ENCODE results near the gene ZFPM1.
A peak's percentile ranks its signal among the peaks of the same experiment; 100 is the strongest.

Gene ZFPM1

DNA sequence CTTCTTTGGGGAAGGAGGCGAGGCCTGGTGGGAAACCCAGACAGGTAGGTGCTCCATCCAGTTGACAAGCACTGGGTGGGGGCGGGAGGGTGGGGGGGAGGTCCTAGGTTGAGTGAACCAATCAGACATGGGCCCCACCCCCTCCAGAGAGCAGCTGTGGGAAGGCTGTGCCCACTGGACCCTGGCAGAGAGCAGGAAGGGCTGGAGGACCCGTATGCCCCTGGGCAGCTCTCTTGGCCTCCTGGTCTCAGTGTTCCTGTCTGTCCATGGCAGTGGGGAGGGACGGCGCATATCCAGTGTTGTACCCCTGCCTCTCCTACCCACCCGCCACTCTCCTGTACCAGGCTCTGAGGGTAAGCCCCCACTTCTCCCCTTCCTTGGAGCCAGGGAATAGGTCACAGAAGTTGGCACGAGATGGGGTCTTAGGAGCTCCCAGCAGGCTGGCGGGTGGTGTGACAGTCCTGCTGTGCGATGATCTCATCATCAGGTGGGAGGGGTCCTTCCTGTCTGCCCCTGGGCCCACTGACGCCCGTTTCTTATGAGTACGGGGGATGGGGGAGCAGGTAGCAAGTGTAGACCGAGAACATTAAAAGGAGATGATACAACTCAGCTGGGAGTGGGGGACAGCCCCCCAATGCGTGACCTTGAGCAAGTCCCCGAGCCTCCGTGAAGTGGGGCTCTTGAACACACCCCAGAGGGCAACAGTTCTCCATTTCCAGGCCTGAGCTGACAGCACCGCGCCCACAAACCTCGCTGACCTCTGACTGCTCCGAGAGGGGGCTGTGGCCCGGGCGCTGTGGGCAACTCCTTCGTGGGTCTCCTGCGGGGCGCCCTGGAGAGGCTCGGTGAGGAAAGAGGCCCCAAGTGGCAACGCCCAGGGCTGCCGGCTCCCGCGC lies 1.2 kb upstream of the ZFPM1 start:
- no peak for DNase-seq (ENCODE audit: low spot score)

GRCh38 chr16:88452482-88453216 lies 431 bp upstream of the ZFPM1 start:
- DNase-seq (ENCODE audit: low spot score) = peak; percentile 96

DNA sequence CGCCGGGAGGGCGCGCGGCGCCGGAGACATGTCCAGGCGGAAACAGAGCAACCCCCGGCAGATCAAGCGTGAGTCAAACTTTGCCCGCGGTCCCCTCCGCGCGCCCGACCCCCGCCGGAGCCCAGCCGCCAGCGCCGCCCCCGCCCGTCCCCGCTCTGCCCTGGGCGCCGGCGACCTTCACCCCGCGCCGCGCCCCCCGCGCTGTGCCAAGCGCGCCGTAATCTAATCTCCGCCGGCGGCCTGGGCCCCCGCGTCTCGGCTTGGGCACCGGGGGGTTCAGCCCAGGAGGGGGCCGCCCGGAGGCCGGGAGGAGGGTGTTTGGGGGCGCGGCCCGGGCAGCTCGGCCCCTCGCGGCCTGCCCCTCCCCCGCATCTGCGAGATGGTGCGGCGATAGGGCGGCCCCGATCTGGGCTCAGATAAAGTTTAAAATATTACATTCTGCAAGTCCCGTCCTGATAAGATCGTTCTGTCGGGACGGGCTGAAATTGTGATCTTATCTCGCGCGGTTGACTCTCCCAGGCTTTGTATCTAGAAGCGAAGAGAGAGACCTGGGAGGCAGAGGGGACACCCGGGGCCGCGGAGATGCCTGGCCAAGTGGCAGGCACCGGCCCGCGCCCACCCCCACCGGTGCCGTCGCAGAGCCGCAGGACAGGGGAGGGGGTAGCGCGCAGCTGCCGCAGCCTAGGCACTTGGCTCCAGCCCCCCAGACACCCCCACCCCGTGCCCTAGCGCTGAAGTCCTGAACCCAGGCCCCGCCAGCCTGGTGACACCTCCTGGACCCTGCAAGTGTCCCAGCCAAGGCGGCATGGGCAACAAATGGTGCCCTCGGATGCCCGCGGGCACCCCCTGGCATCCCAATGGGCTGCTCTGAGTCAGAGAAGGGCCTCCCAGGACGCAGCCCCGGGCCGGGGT lies 787 bp downstream of the ZFPM1 start:
- peak; percentile 4 for DNase-seq (ENCODE audit: low spot score)

GRCh38 chr16:88454523-88454947 lies 1.5 kb downstream of the ZFPM1 start:
- peak; percentile 6 for DNase-seq (ENCODE audit: low spot score)

GRCh38 chr16:88455610-88456355 lies 2.7 kb downstream of the ZFPM1 start:
- peak; percentile 25 for DNase-seq (ENCODE audit: low spot score)

DNA sequence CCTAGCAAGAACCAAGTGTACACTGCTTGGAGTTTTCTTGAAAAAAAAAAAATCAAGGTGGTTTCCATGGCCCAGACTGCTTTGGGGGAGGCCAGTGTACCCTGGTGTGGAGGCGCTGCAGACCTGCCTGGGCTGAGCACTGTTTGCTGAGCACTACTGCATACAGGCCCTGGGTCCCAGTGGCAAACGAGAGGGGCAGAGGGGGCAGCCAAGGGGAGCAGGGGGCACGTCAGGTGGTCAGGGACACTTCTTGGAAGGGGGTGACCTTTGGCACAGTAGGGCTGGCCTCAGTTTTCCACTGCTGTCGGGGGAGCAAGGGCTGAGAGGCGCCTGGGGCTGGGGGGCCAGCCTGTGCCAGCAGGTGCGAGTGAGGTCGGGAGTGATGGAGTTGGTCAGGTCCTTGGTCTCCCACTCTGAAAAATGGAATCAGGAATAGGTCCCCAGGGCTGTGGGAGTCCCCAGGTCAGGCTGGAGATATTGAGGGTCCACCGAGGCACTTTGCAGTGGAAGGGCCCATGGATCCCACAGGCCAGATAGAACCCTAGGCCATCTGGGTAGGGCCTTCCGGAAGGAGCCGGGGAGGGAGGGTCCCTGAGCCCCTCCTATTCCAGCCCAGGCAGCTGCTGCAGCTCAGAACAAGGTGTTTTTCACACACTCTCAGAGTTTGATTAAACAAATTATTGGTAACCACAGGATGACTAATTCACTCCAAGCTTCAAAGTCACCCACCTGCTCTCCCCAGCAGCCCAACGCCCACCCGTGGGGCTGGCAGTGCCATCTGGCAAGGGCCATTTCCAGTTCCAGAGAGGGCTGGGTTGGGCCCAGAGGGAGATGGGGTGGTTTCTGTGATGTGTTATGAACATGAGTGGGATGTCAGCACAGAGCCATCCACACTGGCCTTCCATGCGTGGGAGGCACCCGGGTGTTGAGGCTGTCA lies 3.5 kb downstream of the ZFPM1 start:
- no peak for DNase-seq (ENCODE audit: low spot score)

DNA sequence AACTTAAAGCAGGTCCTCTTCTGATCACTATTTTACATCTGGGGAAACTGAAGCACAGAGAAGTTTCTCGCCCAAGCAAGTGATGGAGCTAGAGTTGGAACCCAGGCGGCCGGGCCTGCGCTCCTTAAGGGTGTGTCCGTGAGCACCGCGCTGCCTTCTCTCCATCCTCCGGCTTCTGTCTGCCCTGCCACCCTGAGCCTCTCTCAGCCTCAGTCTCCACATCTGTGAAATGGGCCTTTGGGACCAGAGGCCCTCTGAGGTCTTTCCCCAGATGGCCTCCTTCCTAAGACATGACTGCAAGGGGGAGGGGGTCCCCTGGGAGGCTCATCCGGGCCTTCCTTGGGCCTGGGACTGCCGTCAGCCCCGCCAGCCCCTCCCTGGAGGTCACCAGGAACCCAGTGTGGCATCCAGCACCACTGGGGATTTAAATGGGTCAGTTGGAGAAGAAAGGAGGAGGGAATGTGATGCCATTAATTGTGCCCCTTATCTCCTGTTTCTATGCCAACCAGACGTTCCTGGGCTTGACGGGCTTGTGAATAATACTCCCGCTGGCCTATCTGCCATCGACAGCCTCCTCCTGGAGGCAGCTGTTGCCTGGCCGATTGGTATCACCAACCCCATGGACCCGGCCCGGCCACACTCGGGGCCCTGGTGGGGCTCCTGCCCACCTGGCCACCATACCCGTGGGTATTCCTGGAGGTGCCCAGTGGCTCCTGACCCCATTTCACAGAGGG lies 5.1 kb downstream of the ZFPM1 start:
- no peak for DNase-seq (ENCODE audit: low spot score)

DNA sequence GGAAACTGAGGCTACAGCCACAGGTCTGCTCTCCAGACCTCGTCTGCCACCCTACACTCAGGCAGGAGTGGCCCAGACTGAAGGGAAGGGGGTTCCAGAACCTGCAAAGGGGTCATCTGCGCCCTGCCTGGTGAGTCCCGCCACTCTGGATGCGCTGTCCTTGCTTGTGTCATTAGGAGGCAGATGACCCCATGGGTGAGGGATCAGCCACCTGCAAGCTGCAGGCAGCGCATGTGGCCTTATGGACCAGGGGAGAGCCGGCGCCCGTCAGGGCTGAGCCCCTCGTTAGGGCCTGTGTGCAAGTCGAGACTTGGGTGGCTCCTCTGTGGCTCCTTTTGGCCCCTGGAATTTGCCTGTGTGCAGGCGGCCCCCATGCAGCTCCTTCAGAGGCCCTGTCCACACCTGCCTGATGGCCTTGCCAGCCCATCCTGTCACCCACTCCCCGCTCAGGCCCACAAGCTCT lies 5.7 kb downstream of the ZFPM1 start:
- no peak for DNase-seq (ENCODE audit: low spot score)

DNA sequence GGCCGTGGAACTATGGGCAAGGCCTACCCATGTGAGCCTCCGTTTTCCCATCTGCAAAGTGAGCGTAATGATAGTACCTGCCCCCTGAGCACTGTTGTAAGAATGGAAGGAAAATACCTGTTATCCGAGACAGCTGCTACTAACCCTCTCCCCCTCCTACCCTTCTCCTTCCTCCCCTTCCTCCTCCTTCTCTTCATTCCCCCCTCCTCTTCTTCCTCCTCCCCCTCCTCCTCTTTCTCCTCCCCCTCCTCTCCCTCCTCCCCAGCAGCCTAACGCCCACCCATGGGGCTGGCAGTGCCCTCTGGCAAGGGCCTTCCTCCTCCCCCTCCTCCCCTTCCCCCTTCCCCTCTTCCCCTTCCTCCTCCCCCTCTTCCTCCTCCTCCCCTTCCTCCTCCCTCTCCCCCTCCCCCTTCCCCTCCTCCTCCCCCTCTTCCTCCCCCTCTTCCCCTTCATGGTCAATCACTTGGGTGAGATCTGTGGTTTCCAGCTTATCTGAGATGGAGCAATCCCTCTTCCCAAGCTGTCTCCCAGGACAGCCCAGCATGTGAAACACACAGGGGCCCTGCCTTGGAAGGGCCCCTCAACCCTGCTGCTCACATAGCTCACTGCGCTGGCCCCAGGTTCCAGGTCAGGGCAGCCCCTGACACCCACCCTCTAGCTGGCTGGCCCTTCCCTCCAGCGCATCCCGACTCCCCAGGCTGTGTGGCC lies 6.4 kb downstream of the ZFPM1 start:
- no peak for DNase-seq (ENCODE audit: low spot score)

DNA sequence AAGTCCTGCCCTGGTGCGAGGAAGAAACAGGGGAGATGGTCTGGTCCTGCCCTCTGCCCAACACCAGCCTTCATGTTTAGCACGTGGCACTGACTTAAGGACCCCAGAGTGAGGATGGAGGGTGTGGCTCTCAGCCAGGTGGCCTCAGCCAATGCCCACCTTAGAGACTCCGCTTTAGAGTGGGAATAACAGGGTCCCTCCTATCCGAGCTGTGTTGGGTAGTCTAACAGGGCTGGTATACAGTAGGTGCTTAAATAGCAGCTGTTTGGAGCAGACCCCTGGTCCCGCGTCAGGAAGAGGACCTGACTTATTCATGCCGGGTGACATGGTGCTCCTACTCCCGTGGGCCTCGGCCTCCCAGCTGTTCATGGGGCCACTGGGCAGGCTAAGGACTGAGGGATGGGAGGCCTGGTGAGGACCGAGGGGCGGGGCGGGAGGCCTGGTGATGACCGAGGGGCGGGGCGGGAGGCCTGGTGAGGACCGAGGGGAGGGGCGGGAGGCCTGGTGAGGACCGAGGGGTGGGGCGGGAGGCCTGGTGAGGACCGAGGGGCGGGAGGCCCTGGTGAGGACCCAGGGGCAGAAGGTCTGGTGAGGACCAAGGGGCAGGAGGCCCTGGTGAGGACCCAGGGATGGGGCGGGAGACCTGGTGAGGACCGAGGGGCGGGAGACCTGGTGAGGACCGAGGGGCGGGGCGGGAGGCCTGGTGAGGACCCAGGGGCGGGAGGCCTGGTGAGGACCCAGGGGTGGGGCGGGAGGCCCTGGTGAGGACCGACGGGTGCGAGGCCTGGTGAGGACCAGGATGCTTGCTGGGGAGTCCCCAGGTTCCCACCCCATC lies 7.6 kb downstream of the ZFPM1 start:
- no peak for DNase-seq (ENCODE audit: low spot score)

- DNase-seq (ENCODE audit: low spot score) = no peak
Measured at GRCh38 chr16:88461331-88462269, 8.5 kb downstream of the ZFPM1 start.

GRCh38 chr16:88462396-88462795 lies 9.3 kb downstream of the ZFPM1 start:
- DNase-seq (ENCODE audit: low spot score) = no peak

GRCh38 chr16:88463411-88463810 lies 10.3 kb downstream of the ZFPM1 start:
- no peak for DNase-seq (ENCODE audit: low spot score)

- no peak for DNase-seq (ENCODE audit: low spot score)
Measured at GRCh38 chr16:88464447-88465318, 11.6 kb downstream of the ZFPM1 start.

GRCh38 chr16:88465387-88465983 lies 12.4 kb downstream of the ZFPM1 start:
- no peak for DNase-seq (ENCODE audit: low spot score)
